HG03159 (cell line): Measurements from ENCODE around the gene CIAO2B.
A peak's percentile ranks its signal among the peaks of the same experiment; 100 is the strongest.

Experiments used
- ATAC-seq: cut with Tn5 transposase; IDR thresholded peaks from one replicate; pipeline ENCODE4 v1.9.1; 2021; ENCODE audit warnings: mild to moderate bottlenecking, moderate library complexity; ENCODE audit not compliant: unreplicated experiment

CIAO2B gene

DNA sequence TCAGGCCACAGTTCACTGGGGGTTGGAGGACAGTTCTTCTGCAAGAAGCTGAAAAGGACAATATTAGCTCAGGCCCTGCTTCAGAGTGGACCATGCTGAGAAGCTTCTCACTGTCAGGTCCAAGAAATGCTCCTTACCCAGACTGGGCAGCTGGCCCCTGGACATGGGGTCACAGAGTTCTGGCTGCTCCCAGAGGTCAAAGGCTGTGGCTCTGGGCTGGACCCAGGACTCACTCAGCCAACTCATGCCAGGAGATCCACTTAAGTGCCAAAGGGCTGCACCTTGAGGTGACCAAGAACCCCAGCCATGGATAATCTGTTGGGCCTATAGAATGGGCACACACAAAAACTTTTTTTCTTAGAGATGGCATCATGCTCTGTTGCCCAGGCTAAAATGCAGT lies 5.2 kb upstream of the CIAO2B start:
- ATAC-seq = no peak

GRCh38 chr16:66937725-66938337 lies 3.6 kb upstream of the CIAO2B start:
- no peak for ATAC-seq

GRCh38 chr16:66936889-66937554 lies 2.8 kb upstream of the CIAO2B start:
- ATAC-seq = no peak

DNA sequence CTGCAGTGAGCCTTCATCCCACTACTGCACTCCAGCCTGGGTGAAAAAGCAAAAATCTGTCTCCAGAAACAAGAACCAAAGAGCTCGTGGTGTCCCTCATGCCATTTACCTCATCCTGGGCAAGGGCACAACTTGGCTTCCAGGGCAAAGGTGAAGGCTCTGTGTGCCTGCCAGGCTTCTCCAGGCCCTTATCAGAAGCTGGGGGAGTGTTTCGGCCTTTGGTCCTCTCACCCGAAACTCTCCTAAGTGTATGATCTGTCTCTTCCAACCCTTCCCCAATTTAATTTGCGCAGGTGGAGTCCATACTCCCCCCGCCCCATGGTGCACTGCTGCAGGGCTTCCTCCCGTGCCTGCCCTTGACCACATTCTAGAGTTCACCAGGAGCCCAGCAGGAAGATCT lies 2.3 kb upstream of the CIAO2B start:
- no peak for ATAC-seq

DNA sequence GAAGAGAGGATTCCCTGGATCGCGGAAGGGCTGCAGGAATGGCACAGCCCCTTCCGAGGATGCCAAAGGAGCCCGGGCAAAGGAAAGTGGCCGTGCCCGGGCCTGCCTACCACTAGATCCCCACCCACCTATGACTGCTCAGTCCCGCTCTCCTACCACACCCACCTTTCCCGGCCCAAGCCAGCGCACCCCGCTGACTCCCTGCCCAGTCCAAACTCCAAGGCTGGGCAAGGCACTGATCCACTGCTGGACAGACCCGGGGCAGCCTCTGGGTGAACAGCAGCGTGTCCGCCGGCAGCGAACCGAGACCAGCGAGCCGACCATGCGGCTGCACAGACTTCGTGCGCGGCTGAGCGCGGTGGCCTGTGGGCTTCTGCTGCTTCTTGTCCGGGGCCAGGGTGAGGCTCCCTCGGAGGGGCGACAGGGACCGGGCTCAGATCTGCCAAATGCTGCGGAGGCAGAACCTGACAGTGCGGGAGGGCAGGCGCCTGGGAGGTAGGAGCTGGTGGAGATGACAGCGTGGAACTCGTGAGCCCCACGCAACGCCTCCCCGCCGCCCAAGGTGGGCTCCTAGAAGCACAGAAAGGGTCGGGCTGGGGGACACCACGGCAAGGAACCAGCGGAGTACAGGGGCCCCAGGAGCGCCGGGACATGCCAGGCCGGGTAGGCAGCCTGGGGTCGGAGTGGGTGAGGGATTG lies 1.3 kb upstream of the CIAO2B start, which contains the start of gene CES2:
Gene CES2 (plus strand): TSS at position 203 of the 698 bp plus-strand sequence. CDS start 120 bp downstream, at position 323.
- no peak for ATAC-seq

DNA sequence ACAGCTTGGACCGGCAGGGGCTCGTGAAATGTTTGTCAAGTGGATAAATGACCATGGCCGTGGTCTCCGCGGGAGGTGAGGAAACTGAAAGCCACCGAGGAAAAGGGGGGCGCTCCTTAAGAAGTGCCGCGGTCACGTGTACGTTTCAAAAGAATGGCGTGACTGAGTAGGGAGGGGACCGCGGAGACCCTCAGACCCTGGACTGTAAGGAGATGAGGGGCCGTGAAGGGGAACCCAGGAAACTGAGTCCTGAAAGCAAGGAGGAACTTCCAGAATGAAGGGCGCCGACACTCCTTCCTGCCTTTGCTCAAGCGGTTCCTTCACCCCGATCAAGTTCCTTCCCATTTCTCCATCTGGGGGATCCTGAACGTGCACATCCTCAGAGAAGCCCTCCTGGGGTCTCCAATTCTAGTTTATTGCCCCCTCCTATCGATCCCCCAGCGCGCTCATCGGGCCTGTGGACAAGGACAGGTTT lies 674 bp upstream of the CIAO2B start:
- ATAC-seq = peak; percentile 19

- peak; percentile 9 for ATAC-seq
Observed at GRCh38 chr16:66933776-66934137, 445 bp downstream of the CIAO2B start.

- no peak for ATAC-seq
Observed at GRCh38 chr16:66932076-66932475, 2.1 kb downstream of the CIAO2B start.

GRCh38 chr16:66931665-66932064 lies 2.5 kb downstream of the CIAO2B start:
- ATAC-seq = no peak

GRCh38 chr16:66930189-66930588 lies 4.0 kb downstream of the CIAO2B start:
- ATAC-seq = no peak

DNA sequence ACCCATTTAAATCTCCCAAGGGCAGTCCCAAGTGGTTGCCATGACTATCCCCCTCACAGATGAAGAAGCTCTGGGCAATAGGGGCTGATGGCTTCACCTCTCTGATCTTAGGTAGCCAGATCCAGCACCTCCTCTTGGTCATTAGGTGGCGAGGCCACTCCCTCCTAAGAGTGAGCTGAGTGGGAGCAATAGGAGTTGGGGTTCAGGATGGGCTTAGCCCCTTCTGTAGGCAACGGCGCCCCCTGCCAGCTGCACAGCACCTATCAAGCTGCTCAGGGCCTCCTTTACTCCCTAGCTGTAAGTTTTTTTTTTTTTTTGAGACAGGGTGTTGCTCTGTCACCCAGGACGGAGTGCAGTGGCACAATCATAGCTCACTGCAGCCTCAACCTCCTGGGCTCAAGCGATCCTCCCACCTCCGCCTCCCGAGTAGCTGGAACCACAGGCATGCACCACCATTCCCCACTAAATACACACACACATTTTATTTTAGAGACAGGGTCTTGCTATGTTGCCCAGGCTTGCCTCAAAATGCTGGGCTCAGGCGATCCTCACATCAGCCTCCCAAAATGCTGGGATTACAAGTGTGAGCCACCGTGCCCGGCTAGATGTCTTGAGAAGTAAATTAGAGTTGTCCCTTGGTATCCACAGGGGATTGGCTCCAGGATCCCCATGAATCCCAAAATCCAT lies 5.4 kb downstream of the CIAO2B start:
- ATAC-seq = no peak

- no peak for ATAC-seq
Observed at GRCh38 chr16:66927918-66928649, 6.1 kb downstream of the CIAO2B start.

GRCh38 chr16:66926961-66927436 lies 7.2 kb downstream of the CIAO2B start:
- no peak for ATAC-seq

GRCh38 chr16:66926171-66926947 lies 7.8 kb downstream of the CIAO2B start:
- ATAC-seq = no peak

GRCh38 chr16:66925322-66925840 lies 8.8 kb downstream of the CIAO2B start, which contains the start of gene RRAD:
Gene RRAD (minus strand): TSS chr16:66925535. CDS start chr16:66925179, 356 bp downstream.
- no peak for ATAC-seq

GRCh38 chr16:66924527-66925321 lies 9.5 kb downstream of the CIAO2B start:
- ATAC-seq = no peak

DNA sequence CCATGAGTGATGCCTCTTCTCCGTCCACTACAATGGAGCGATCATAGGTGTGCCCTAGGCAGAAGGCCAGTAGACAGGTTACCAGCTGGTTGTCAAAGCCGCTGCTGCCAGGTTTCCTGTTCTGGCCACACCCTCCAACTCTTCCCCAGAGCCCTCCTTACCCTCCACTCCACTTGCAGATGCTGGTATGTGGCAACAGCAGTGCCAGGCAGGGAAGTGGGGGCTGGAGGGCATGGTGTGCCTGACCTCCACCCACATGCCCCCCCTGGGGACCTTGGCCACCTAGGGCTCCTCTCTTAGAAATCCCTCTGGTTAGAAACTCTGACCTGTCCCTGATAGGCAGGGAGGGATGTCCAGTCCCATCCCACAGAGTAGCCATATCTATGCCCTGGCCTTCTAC lies 10.3 kb downstream of the CIAO2B start:
- ATAC-seq = no peak

- no peak for ATAC-seq
Observed at GRCh38 chr16:66923247-66923731, 10.9 kb downstream of the CIAO2B start.
